DMS53 treated with DMSO at 0.1 percent for 48 hours (cell line): ENCODE results near the gene POLR2H.

ENCODE experiments used
- DNase-seq: peaks from one replicate; lab custom pipeline; 2025; ENCODE audit not compliant: unreplicated experiment; lab: John Stamatoyannopoulos, UW

The POLR2H gene

DNA sequence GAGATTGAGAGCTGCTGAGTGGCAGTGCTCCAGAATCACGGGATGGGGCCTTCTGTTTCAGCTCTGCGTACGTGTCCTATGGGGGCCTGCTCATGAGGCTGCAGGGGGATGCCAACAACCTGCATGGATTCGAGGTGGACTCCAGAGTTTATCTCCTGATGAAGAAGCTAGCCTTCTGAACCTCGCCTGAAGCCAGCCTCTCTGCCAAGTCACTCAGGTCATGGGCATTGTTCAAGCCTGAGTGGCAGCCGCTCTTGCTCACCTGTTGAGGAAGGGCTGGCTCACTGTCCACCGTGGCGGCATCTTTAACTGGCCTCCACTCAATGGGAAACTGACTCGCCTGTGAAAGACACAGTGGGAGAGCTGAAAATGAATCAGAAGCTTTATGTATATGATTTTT lies 6.6 kb downstream of the POLR2H start:
- DNase-seq: no peak

DNA sequence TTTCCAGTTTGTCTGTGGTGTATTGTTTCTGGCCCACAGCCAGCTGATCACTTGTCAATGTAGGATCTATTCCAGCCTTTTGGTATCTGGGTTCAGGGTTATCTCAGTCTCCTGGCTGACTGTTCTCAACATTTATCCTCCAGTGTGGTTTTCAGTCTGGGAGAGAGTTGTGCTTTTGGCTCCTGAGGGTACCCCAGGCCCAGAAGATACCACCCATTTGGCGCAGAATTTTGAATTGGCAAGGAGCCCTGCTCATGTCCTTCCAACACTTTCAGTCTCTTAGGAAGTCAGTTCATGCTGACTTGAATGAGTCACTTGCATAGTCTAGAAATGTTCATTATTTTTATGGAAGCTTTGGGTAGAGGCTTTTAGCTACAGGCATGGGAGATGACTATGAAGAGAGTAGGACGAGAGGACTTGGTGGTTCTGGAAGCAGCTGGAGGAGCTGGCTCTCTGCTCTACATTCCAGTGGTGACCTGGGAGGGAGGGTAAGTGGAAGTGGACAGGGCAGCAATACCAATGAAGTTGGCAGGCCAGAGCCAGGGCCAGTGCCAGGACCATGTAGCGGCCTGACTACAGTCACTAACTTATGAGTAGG lies 7.2 kb downstream of the POLR2H start:
- DNase-seq: no peak

DNA sequence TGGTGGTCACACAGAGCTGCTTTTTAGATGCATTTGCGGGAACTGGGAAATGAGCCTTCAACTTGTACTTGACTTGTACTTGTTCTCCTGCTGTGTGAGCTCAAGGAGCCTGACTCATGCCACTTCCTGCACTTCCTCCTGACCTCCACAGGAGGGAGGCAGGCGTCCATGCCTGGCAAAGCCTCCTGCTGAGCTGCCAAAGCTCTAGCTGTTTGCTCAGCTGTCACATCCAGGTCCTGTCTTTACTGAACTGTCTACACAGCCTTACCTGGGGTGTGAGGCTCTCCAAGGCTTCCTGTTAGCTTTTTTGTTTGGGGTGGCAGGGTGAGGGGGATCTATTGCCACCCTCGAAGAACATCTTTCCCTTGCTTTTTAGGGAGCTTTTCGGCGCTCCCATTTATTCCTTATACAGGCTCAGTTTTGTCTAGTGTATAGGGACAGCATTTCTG lies 10.1 kb downstream of the POLR2H start:
- DNase-seq: peak; percentile 86

DNA sequence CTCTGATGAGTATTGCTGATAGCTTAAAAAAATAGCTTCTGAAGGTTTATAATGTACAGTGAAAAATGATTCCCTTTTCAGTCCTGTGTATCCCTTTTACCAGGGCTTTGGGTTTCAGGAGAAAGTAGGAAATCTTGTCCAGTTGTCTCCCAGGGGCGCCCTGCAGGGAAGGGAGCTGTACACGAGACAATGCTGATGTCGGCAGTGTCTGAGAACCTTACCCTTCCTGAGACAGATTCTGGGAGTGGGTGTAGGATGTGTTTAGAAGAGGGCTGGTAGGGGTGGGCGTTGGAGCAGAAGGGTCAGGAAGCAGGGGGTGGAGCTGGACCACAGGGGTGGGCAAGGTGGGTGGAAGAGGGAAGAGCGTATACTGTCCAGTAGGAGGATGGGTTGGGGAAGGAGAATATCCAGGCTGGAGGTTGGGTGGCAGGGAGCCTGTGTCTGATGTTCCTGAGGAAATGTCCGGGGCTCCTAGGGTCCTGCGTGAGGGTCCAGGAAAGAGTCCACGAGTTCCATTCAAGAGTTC lies 10.8 kb downstream of the POLR2H start:
- no peak for DNase-seq

DNA sequence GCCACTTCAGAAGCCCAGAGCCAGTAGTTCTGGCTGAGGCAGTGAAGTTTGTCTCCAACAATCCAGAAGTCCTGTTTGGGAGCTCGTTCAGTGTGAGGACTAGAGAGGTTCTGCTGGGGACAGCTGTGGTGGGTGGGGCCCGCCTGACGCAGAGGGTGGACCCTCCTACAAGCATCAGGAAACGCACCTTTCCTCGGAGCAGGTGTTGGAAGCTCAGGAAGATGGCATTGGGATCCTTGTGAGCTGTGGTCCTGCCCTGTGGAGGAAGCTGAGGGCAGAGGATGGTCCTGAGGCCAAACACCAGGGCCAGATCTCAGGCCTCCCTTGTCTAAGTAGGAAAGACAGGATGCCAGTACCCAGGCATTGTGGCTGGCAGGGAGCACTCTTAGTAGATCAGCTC lies 11.4 kb downstream of the POLR2H start:
- no peak for DNase-seq

DNA sequence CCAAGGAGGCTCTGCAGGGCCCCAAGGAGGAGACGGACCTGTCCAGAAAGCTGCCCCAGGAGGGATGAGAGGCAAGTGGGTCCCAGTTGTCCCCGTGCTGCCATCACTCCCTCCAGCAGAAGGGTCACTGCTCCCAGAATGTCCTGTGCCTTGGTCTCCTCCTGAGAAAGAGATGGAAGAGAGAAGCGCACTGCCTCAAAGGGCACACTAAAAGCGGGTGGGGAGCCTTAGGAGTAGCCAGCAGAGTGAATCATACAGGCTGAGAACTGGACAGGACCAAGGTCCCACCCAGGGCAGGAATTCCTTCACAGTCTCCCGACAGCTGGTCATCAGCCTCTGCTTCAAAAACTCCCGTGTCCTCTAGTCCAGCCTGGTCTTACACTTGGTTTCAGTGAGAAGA lies 11.9 kb downstream of the POLR2H start:
- no peak for DNase-seq

DNA sequence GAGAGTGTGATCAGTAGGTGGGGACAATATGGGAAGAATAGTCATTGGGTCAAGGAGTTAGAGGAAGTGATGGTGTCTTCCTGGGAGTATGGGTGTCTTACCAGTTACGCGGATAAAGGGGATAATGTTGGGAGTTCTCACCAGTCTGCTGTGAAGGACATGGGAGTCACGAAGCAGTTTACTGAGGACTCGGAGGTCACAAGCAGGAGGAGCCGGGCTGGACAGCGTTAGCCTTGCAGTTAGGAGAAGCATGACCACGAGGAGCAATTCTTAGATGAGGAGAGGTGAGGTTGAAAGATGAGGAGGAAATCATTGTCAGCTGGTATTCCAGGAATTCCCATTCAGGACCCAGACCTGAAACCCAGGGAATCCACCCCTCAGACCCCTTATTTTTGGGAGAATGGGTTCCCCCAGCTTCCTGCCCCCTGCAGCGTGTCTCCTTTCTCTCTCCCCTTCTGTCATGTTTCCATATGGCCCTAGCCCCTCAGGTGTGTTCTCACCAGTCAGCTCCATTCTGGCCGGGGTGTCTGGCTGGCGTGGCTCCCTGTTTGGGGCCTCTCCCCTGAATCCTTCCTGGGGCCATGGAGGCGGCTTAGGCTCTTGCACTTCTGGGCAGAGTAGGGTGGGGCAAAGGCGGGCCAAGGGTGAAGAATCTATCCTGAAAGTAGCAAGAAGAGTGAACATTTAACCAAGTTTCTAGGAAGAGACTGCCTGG lies 14.4 kb downstream of the POLR2H start:
- no peak for DNase-seq

DNA sequence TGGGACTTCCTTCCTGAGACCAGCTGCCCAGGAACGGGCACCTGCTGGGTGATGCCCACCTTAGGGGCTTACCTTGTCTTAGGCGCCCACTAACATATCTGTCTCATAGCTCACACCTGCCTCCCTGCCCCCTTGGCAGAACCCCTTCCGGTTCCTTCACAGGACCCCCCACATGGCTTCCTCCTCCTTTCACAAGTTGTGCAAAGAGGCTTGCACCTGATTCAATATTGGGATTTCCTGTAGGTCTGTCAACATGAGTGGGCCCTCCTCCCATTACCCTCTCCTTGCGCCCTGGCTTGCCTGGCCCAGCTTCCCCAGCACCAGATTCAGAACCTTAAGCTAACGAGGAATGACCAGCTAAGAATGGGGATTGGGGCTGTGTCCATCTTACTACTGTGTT lies 15.9 kb downstream of the POLR2H start:
- DNase-seq: peak; percentile 37

DNA sequence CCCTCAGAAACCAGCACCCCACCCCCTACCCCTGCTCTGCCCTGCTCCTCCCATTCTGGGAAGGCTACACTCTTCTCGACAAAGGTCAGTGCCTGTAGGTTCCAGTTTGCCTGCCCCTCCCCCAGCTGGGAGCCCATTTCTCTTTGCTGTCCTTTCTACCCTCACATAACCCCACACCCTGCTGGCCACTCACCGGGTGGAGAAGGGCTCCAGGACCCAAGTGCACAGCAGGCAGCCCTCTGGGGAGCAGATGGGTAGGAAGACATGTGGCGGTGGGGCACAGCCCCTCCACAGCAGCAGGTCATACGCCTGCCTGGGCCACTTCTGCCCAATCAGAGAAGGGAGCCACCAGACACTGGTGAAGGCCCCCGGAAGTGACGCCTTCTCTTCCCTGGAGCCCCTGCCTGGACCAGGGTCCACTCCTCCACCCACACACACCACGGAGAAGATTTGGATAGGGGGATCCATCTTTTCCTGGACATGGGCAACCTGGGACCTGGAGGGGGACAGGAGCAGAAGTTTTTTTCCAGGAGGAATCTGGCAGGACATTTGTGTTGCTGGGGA lies 16.5 kb downstream of the POLR2H start, which contains the start of gene THPO:
Gene THPO (minus strand): TSS at position 326 of the 564 bp plus-strand sequence. CDS start 1,948 bp downstream, outside the sequence.
- peak; percentile 37 for DNase-seq

DNA sequence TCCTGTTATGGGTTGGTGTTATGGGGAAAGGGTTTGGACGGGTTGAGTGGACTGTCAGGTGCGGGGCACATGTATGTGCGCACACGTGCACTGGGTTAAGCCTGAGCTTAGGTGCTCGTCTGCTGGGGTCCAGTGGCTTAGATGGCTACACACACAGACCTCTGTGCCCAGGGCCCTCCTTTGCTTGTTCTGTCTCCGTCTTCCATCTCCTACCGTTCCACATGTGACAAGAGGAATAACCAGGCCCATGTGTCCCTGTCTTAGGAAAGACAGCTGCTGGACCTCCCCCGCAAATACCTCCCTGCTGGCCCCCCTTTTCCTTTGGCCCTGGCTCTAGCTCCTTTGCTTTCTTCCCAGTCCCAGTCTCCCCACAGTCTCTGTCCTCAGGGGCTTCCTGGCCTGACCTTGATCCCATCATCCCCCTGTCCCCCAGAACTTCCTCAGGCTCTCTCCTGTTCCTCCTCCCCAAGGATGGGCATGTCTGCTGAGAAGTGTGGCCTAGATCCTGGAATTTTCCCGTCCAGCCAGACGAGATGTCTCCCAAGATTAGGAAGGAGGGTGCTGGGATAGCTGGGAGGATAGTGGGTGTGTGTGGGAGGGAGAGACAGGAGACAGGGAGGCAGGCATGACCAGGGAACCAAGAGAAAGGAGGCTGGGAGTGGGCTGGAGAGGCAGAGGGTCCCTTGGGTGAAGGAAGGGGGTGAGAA lies 17.3 kb downstream of the POLR2H start:
- no peak for DNase-seq

DNA sequence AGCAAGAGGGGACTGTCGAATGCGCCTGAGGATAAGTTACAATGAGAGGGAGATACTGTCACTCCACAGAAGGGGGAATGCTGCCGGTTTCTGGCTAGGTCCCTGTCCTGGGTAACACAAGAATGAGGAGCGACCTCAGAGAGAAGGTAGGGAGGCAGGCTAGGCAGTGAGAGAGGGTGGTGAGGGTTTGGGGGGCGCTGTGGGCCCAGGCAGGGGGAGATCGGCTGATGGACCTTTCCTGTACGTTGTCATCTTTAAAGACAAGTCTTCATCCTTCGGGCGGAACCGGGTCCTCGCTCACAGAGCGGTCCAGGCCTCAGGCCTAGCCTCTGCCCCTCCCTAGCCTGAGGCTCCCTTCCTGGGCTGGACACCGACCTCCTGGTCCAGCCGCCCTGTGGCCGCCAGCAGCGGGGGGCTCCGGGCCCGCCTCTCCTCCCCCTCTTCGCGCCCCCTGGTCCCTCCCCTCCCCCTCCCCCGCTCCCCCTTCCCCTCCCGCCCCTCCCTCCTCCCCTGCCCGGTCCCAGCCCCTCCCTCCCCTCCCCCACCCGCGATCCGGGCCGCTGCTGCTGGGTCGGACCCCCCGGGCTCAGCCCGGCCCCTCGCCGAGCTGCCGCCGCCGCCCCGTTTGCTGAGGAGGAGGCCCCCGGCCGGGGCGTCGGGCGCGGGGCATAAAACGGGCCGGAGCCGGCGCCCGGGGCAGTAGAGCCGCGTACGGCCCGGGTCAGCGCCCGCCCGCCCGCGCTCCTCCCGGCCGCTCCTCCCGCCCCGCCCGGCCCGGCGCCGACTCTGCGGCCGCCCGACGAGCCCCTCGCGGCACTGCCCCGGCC lies 18.1 kb downstream of the POLR2H start, which contains the start of gene CHRD:
Gene CHRD (plus strand): TSS at position 697 of the 827 bp plus-strand sequence. CDS start 265 bp downstream, outside the sequence.
- no peak for DNase-seq

DNA sequence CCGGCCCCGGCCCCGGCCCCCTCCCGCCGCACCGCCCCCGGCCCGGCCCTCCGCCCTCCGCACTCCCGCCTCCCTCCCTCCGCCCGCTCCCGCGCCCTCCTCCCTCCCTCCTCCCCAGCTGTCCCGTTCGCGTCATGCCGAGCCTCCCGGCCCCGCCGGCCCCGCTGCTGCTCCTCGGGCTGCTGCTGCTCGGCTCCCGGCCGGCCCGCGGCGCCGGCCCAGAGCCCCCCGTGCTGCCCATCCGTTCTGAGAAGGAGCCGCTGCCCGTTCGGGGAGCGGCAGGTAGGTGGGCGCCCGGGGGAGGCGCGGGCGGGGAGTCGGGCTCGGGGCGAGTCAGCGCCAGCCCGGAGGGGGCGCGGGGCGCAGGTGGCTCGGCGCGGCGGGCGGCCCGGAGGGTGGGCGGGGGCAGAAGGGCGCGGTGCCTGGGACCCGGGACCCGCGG lies 18.7 kb downstream of the POLR2H start:
- no peak for DNase-seq

DNA sequence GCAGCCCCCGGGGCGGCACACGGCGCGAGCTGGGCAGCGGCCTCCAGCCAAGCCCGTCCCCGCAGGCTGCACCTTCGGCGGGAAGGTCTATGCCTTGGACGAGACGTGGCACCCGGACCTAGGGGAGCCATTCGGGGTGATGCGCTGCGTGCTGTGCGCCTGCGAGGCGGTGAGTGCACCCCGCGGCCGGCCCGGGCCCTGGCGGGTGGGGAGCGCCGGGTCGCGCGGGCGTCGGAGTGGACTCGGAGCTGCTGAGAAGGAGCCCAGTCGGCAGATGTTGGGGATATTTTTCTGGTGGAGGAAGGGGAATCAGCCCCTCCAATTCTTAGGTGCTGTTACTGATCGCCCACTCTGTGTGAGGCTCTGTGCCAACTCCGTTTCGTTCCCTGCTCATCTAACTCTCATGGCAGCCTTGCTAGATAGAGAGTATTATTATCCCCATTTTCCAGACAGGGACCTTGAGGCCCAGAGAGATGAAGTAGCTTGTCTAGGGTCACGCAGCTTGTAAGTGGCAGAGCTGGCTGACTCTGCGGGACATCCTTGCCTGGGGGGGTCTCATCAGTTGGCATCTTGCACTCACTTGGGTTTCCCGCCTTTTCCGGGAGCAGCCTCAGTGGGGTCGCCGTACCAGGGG lies 19.2 kb downstream of the POLR2H start:
- DNase-seq: no peak

DNA sequence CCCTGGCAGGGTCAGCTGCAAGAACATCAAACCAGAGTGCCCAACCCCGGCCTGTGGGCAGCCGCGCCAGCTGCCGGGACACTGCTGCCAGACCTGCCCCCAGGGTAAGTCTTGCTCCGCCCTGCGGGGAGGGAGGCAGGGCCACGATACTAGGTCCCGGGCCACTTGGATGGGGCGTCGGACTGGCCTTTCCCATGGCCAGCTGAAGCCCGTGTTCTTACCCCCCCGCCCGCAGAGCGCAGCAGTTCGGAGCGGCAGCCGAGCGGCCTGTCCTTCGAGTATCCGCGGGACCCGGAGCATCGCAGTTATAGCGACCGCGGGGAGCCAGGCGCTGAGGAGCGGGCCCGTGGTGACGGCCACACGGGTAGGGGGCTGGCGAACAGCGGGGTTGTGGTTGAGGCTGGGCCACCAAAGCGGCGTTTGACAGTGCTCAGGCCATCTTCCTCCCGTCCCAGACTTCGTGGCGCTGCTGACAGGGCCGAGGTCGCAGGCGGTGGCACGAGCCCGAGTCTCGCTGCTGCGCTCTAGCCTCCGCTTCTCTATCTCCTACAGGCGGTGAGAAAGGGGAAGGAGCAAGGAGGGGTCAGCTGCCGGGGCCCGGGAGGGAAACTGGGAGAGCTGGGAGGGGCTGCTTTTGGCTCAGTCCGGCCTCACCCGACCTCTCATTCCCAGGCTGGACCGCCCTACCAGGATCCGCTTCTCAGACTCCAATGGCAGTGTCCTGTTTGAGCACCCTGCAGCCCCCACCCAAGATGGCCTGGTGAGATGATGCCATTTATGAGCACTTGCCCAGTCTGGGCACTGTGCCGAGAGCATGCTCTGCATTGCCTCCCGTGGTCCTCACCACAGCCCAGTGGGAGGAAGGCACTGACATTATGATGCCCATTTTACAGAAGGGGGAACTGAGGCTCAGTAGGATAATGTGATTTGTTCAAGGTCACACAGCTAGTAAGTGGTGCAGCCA lies 20.0 kb downstream of the POLR2H start:
- no peak for DNase-seq

DNA sequence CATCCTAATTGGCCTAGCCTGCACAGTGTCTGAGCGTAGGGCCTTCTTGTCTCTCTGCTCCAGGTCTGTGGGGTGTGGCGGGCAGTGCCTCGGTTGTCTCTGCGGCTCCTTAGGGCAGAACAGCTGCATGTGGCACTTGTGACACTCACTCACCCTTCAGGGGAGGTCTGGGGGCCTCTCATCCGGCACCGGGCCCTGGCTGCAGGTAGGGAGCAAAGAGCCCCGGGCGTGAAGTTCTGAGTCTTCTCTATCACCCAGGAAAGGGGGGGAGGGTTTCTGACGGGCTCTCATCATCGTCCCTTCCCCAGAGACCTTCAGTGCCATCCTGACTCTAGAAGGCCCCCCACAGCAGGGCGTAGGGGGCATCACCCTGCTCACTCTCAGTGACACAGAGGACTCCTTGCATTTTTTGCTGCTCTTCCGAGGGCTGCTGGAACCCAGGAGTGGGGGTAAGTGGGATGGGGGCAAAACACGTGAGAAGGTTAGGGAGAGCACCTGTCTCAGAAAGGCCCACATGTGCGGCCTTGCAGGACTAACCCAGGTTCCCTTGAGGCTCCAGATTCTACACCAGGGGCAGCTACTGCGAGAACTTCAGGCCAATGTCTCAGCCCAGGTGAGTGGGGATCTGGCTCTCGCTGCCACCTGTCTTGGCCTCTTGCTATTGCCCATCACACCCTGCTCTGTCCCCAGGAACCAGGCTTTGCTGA lies 21.0 kb downstream of the POLR2H start:
- DNase-seq: no peak

DNA sequence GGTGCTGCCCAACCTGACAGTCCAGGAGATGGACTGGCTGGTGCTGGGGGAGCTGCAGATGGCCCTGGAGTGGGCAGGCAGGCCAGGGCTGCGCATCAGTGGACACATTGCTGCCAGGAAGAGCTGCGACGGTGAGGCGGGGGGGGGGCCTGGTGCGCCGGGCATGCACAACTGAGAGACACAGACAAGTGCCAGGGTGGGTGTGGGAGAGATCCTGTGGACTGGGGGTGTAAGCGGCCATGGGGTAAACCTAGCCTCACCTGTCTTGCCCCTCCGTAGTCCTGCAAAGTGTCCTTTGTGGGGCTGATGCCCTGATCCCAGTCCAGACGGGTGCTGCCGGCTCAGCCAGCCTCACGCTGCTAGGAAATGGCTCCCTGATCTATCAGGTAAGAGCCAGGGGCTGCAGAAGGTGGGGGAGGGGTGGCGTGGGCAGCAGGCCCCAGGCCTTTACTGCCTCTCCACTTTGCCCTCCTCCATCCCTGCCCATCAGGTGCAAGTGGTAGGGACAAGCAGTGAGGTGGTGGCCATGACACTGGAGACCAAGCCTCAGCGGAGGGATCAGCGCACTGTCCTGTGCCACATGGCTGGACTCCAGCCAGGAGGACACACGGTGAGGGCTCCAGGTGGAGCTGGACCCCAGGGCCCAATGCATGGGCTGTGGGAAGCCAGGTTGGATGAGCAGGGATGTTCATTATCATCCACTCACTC lies 21.7 kb downstream of the POLR2H start:
- DNase-seq: no peak

DNA sequence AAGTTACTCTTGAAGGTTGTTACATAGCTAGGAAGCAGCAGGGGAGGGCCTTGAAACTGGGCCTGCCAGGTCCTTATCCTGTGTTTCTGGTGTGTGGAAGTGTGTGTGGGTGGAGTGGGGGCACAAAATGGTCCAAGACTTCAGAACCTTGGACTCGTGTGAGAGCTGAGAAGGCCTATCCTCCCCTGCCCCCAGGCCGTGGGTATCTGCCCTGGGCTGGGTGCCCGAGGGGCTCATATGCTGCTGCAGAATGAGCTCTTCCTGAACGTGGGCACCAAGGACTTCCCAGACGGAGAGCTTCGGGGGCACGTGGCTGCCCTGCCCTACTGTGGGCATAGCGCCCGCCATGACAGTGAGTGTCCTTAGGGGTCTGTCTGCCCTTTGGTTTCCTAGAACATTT lies 22.8 kb downstream of the POLR2H start:
- DNase-seq: no peak
